ENCODE data around the gene GSDME.

The GSDME gene

DNA sequence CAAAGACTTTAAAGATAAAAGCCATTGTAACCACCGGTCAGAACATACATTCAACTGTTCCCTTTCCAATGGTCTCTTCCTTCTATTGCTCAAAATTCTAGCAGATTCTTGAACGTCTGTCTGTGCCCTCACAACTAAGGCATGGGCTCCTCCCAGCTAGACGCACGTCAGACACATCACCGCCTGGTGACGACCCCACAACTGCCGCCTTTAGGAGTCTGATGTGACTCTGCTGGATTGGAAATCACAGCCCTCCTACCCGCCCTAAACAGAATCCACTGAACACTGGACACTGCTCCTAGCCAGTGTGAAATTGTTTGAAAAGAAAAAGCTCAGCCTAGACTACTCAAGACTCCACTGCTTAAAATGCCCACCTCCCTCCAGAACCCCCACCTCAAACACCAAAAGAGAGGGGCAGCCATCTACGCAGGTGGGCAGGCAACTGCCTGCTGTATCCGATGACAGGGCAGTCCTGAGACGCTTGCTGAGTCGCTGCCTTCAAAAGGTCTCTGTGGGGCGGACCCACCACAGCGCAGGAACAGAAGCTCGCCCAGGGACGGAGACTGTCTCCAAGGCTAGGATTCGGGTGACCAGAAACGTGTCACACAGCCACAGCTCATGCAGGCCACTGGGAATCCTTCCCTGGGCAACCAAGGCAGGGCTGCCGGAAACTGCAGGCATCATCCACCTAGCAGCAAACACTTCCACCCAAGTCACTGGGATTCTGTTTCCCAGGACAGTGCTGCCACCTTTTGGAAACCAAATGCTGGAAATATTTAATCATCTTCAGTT lies 34.7 kb downstream of the GSDME start:
- no peak for DNase-seq (ENCODE audit: low read depth)

DNA sequence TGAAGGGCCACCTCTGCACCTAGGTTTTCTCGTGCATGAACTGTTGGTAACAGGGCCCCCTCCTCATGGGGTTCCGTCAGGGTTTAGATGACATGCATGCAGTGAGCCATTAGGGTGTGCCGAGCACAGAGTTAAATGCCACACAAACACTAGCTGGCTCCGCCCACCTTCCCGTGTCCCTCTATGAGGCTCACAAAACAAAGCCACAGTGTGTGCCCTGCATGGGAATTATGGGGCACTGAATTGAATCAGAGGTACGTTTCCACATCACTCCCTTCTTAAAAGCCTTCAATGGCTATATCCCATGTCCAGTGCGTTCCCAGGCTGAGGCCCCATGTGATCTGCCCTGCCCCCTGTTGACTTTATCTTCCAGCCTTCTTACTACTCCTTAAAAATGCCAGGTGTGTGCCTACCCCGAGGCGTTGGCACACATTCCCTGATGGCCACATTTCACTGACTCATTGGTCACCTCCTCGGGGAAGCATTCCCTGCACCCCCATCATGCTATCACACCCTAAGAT lies 35.7 kb downstream of the GSDME start:
- no peak for DNase-seq (ENCODE audit: low read depth)

DNA sequence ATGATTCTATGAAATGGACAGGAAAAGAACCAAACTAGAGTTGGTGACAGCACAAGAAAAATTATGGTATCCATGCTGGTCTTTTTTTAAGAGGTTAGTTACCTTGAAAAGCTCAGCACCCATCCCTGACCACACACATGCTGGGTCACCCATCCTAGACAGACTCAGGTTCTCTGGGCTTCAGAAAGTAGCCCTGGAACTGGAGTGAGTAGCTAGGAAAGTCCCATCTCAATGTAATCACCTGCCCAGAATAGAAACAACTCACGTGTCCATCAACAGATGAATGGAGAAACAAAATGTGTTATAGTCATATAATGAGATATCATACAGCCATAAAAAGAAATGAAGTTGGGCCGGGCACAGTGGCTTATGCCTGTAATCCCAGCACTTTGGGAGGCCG lies 37.0 kb downstream of the GSDME start:
- no peak for DNase-seq (ENCODE audit: low read depth)

DNA sequence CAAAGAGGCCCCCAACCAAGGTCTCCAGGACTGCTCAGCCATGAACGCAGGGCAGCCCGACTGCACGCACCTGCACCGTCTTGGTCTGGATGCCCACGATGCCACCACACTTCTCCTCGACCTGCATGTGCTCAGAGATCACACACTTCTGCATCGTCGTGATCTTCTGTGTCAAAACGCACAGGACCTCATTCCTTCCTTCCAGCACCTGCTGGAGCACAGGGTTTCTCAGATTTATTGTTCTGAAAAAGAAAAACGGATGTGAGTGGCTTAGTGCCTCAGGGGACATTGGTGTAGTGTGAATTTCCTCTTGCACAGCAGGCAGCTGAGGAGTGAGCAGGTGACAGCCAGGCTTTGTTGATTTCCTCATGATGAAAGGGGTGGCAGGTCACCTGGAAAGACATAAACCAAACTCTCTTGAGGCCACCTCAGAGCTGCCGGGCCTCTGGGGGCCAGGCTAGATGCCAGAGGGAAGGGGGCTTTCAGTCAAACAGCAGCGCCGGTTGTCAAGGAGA lies 38.2 kb downstream of the GSDME start:
- DNase-seq (ENCODE audit: low read depth) = no peak

DNA sequence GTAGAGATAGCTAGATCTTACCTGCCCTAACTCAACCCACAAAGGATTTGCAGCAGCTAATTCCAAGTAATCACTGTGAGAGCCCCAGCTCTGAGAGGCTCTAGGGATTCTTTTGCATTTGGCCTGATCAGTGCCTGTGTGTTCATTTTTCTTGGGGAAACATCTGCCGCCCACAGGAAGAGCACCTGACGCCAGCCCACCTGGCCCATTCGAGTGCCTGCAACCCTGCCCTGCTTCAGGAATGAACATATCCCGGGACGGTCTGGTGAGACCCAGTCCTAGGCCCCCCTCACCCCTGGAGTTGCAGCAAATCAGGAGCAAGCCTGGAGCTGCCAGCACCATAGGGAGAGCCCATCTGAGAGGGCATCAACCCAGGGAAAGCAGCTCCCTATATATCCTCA lies 38.8 kb downstream of the GSDME start:
- no peak for DNase-seq (ENCODE audit: low read depth)

DNA sequence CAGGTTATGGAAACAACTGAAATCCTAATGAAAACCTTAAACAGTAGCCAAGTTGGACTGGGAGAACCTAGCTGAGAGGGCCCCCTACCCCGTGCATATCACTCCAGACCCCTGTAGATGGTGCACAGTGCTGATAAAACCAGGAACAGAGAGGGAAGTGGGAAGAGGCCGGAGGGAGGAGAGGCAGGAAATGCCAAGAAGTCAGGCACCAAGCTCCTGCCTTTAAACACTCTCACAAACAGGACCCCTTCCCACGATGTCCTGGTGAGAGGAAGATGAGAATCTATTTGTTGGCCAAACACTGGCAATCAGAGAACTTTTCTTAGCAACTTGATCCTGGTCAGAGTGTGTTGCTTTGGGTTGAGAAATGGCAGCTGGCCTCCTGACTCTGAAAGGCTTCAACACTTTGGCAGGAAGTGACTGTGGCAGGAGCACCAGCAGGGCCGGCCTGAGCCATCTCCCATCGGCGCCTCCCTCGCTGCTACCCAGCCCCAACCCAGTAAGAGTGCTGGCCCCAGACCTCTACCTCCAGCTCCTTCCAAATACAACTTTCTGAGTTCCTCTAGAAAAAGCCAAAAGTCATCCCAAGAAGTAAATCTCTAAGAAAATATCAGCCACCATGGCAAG lies 39.5 kb downstream of the GSDME start:
- DNase-seq (ENCODE audit: low read depth) = no peak

DNA sequence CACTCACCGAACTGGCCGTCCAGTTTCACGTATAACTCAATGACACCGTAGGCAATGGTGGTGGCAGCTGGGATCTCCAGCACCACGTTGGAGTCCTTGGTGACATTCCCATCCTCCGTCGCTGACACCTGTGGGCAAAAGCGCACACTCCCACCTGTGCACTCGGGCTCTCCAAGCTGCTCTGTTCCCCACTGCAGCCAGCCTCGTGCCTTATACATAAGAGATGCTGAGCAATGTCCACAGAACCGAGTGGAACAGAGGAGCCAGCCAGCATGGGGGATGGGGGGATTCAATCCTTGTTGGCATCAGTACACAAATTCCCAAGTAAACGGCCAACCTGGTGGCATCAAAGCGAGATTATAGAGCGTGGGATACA lies 40.0 kb downstream of the GSDME start:
- DNase-seq (ENCODE audit: low read depth) = no peak

DNA sequence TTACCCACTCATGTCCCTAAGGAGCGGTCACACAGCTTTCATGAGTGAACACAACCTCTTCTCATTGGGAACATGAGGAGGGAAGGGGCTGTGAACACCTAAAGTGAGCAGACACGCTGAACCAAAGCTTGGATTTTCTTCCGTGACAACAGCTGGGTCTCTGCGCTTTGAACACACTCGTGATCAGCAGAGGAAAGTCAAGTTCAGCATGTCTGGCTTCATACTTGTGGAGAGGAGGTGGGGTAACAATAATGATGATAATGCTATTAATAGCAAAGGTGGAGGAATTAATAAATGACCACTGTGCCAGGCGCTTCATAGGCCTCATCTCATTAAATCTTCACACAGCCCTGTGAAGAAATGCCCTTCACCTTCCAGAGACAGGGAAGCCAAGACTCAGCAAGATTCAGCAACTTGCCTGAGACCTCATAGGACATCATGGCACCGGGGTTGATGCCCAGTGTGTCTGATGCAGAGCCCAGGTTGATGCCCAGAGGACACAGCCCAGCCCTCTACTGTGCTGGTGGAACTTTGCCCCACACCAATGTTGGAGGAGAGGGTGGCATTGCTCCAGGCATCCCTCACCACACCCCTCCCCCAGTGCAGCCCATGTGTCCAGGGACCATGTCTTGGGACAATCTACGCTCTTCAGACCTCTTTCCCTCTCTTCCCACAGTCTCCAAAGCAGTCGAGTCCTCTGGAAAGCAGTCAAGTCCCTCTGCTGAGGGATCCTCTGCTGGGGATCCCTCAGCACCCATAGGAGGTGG lies 40.6 kb downstream of the GSDME start:
- no peak for DNase-seq (ENCODE audit: low read depth)

DNA sequence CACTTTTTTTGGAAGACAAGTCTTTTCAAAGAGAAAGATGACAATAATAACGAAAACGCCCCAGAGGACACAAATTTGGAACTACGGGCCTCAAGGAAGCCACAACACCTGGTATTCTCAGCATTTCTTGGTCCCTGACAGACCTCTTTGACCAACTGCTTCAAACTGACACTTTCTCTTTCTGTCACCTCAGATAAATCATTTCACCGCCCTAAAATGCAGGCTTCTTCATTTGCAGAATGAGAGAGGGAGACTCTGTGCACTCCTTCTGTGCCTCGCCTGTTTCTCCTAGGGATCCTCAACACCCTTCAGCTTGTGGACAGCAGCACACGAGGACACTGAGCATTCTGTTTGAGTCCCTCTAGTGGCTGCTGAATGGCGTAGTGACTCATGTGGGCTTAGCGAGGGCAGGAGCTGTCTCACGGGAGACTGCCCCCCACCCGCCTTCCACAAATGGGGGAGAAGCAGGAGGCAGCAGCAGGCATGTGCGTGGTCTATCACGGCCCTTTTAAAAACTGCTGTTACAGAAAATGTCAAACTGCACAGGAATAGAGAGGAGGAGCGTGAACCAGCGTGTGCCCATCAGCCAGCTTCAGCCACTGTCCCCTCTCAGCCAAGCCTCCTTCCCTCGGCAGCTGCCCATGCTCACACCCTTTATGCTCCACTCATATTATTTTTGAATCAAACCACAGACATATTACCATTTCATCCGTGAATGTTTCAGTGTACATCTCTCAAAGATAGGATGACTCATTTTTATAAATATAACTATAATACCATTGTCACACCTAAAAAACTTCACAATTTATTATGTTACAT lies 41.4 kb downstream of the GSDME start:
- no peak for DNase-seq (ENCODE audit: low read depth)

DNA sequence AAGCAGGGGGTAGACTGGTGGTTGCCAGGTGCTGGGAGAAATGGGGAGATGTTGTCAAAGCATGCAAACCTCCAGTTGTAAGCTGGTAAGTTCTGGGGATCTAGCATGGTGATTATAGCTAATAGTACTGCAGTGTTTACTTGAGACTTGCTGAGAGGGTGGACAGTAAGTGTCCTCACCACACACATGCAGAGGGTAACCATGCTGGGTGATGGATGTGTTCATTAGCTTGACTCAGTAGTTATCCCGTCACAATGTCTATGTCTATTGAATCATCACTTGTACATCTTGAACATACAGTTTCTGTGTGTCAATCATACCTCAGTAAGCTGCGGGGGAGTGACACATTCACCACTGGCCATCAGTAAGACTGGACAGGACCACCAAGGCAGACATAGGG lies 42.1 kb downstream of the GSDME start:
- no peak for DNase-seq (ENCODE audit: low read depth)

DNA sequence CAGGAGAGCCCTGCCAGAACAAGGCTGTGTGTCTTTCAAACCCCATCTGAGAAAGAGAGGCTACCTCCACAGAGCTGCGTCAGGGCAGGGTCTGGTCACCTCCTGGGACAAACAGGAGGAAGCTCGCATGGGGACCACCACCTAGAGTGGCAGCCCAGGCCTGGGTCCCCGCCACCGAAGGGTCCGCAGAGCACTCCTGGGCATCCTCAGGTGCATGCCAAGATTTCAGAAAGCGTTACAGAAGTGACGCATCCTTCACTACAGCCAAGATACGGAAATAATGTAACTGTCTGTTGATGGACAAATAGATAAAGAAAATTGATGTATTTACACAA lies 42.6 kb downstream of the GSDME start:
- DNase-seq (ENCODE audit: low read depth) = no peak

DNA sequence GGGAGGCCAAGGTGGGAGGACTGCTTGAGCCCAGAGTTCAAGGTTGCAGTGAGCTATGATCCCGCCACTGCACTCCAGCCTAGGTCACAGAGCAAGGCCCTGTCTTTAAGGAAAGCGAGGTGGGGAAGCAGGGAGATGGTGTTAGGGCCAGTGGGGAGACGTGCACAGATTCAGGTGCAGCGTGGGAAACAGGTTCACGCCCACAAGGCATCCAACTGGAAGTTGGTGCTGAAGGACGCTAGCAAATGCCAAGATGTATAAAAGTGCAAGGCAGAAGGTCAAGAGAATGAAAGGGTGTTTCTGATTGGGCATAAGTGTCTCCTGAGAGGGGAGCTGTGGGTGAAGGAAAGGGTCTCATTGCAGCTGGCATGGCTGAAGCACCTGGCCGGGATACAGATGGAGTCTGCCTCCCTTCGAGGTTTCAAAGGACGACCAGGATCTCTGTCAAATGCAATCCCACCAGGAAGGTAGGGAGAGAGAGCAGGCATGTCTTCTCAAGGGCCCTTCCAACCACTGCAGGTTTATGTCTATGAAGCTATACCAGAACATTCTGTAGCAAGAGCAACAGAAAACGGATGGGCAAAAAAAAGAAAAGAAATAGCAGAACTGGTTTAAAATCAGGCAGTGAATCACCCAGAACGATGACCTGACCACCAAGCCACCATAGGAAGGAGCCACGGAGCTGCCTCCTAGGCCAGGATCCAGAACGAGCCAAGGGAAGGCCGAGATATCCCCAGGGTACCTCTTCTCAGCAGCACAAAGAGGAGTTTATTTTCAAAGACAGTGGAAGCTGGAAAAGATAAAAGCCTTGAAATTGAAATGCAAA lies 43.2 kb downstream of the GSDME start:
- no peak for DNase-seq (ENCODE audit: low read depth)

DNA sequence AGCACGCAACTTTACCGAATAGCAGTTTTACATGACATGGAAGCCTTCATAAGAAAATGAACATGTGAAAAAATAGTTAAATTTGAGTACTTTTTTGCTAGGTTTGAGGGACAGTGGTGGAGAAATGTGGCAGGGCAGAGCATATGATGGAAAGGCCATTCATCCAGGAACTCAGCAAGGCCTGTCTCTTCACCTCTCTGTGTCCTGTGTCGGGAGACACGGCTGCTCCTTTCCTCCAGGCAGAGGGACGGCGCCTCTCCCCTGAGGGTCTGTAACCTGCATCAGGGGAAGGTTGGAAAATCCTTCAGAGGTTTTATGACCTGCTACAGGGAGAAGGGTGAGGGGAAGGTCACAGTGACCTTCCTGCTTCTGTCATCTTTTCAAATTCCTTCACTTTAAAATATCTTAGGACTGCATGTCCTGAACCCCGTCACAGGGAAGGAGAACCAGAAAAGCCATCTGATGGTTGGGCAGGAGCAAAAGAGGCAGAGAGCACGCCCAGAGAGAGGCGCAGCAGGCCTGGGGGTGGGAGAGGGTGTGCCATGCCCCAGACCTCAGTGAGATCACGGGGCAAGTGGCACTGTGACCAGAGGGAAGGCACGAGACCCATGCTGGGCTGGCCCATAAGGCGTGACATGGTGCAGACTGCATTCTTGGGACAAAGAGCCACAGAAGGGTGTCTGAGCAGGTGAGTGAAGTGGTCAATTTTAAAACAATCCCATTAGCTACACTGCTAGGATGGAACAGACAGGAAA lies 44.0 kb downstream of the GSDME start:
- DNase-seq (ENCODE audit: low read depth) = no peak

DNA sequence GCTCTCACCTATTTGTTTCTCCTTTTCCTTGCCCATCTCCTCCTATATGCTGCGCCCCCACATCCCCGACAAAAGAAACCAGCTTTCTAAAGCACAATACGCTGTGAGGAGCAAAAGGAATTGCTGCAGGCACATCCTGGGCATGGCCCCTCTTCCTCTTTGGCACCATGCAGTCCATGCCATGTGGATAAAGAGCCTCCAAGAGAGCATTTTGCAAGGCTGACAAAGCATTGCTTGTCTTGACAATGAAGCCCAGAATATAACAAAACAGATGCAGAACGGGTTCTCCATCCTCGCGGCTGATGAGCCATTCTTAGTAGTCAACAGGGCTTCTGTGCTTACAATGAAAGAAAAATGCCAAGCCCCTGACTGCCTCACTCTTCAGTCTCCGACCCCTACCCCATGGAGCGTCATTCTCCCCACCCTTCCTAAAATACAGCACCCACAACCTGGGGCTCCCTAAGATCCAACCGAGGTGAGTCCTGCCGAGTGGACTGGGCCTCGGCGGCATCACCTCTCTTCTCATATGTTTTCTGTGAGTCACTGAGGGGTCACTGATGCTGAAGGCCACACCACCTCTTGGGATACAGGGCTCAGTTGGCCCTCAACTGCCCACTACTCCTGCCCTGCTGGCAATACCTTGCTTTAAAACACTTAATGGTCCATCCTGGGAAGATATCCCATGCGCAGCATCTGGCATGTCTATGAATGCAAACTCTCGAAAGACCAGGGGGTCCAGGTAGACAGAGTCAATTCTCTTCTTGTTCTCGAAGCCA lies 47.5 kb downstream of the GSDME start:
- no peak for DNase-seq (ENCODE audit: low read depth)

DNA sequence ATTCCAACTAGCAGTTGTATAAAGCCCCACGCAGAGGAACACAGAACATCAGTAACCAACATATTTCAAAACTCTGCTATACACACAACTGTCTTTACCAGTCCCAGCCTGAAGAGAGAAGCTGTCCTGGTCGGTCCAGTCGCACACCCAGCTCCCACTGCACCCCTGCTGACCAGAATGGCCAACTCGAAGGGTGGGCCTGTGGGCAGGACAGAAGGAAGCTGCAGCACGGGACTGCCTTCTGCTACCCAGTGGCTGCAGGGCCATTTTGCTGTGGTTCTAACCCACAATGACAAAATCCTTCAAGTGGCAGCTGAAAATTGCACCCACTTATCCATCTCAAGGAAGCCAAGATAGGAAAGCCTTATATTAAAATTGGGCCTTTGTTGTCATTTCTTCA lies 48.2 kb downstream of the GSDME start:
- no peak for DNase-seq (ENCODE audit: low read depth)

DNA sequence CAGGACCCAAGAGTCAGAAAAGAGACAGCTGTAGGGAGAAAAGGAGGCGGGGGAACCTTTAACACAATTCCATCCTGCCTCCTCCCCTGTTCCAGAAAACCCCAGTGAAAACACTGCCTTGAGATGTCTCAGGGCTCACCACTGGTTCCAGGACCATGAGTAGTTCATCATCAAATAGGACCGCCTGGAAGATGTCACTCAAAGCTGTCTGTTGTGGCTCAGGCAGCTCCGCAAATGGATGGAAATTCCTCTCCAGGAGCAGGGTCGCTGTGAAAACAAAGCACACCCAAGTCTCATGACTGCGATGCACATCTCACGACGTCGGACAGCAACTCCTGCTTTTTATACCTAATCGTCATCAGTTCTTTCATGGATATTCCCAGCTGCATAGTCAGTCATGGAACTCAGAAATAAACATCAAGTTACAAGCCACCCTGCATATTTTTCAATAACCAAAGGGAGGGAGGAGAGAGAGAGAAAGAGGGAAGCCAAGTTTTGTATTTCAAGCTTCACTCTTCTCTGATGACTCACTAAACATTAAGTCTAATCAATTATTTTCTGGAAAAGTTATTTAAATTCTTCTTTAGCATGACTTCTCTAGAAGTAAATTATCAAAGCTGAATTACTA lies 49.2 kb downstream of the GSDME start:
- DNase-seq (ENCODE audit: low read depth) = no peak

DNA sequence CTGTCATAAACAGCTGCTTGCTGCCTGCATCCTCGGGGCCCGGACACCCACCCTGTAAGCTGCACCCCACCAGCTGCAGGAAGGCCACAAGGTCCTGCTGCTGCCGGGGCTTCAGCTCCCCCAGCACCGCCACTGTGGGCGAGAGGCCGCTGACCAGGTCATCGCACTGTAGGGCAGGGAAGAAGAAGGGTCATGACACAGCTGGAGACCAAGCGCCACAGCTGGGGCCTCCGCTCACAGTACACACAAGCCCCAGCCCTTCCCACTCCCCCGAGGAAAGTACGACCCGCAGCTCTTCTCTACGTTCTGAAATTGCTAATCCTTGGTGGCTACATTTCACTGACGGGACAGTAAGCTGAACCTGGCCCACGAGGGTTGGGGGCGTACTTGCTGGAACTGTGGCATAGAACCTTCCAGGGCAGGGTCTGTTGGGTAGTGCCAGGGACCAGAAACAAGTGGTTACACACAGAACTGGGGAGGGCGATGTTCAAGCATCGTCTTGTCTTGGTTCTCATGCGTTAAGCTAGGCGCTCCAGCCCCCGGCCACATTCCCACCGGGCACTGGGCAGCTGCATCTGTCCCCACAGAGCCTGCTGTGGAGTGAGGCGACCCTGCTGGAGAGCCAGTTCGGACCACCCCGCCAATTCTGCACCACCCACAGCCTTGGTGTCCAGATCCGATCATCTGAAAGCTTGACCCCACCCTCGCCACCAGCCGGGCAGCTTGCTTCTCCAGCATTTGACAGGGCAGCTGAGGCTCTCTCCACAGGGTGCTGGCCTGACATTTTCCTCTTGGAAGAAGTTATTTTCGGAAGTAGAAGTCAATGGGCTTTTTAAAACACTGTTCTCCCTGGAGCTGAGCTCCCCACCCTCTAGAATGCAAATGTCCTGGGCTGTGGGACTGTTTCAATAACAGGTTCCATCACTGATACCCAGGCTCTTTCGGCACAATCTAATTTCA lies 50.8 kb downstream of the GSDME start:
- DNase-seq (ENCODE audit: low read depth) = no peak

DNA sequence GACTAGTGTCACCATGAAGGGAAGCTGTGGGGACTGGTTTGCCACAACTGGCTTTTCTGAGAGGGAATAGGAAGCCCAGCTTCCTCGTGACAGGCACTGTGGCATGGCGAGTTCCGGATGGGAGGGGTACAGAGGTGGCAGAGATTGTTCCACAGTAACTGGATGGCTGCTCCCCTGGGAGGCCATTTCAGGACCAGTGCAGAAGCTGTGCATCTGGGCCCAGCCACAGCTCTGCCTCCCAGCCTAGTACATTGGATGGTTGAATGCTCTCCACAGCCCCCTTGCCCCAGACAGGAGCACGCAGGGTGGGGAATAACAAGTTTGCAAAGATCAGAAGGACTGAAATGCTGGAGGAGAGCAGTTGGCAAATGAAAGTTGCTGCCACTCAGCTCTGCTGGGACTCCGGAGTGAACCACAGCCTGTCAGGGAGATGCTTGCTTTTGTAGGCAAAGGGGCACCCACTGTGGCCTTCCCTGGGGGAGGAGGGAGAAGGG lies 51.8 kb downstream of the GSDME start:
- no peak for DNase-seq (ENCODE audit: low read depth)
